ENCODE results near the gene CECR2.

DNA sequence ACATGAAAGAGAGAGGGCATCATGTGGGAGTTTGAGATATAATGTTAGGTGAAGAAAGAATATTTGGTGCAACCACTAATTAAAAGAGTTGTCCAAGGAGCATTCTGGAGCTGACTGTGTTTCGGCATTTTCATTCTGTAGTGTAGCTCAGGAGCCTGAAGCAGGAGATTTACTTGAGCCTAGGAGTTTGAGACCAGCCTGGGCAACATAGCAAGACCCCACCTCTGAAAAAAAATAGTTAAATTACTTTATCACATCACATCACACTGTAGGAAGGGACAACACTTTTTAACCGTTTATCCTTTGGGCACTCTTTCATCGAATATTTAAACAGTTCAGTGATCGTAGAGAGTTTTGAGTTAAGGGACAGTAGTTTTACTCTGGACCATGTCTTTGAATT is 143.7 kb downstream of the CECR2 start:
- no peak for TF ChIP-seq POLR2A (IDR thresholded peaks at IDR 0.05)
- TF ChIP-seq, protein P1, sequence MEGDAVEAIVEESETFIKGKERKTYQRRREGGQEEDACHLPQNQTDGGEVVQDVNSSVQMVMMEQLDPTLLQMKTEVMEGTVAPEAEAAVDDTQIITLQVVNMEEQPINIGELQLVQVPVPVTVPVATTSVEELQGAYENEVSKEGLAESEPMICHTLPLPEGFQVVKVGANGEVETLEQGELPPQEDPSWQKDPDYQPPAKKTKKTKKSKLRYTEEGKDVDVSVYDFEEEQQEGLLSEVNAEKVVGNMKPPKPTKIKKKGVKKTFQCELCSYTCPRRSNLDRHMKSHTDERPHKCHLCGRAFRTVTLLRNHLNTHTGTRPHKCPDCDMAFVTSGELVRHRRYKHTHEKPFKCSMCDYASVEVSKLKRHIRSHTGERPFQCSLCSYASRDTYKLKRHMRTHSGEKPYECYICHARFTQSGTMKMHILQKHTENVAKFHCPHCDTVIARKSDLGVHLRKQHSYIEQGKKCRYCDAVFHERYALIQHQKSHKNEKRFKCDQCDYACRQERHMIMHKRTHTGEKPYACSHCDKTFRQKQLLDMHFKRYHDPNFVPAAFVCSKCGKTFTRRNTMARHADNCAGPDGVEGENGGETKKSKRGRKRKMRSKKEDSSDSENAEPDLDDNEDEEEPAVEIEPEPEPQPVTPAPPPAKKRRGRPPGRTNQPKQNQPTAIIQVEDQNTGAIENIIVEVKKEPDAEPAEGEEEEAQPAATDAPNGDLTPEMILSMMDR (IDR thresholded peaks at IDR 0.05), result no peak
